HG02885 (cell line): ENCODE data around the gene CTDNEP1.
A peak's percentile ranks its signal among the peaks of the same experiment; 100 is the strongest.

Experiments
- ATAC-seq: cut with Tn5 transposase; IDR thresholded peaks from one replicate; pipeline ENCODE4 v1.9.1; 2021; ENCODE audit warnings: mild to moderate bottlenecking; ENCODE audit not compliant: unreplicated experiment, poor library complexity

Gene CTDNEP1

DNA sequence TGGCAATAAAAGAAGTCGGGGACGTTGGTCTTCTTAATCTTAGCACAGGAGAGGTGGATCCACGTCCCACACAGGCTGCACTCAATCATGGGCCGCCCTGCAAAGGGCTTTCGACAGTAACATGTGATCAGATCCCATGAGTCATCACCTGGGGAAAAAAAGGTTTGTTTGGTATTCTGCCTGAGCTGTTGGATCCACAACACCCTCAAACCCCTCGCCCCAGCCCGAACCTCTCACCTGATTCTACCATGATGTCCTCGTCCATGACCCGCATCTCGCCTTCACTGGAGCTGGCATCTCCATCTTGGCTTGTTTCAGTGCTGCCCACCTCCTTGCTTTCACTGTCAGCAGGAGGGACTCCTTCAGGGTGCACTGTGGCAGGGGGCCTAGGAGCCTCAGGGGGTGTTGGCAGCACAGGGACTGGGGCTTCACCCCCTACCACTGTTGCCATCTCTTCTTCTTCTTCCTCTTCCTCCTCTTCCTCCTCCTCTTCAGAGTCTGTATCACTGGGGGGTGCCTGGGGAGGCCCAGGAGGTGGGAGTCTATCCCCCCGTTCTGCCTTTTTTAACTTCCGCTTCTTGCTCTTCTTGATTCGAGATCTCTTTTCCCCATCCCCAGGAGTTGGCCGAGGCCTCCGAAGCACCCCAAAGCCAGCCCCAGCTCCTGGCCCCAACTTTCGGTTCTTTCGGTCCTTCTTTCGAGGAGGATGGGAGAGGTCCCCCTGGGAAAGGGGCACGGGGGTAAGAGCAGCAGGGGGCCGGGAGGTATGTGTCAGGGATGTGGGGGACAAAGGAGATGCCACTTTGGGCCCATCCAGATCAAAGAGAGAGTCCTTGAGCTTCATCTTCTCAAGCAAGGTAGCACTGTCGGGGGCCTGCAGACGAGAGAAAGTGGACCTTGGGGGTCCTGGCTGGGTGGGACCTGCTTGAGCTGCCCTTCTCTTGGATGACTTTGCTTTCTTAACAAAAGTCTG, 15.6 kb downstream of the CTDNEP1 start:
- no peak for ATAC-seq

- ATAC-seq: peak; percentile 65
These were observed 17.2 kb downstream of the CTDNEP1 start, which contains the start of gene DVL2 for GRCh38 chr17:7234083-7234951. TSS of gene DVL2 (minus strand) at chr17:7234517. CDS start at chr17:7234262, 255 bp downstream.

GRCh38 chr17:7233701-7234082, 17.8 kb downstream of the CTDNEP1 start:
- no peak for ATAC-seq

DNA sequence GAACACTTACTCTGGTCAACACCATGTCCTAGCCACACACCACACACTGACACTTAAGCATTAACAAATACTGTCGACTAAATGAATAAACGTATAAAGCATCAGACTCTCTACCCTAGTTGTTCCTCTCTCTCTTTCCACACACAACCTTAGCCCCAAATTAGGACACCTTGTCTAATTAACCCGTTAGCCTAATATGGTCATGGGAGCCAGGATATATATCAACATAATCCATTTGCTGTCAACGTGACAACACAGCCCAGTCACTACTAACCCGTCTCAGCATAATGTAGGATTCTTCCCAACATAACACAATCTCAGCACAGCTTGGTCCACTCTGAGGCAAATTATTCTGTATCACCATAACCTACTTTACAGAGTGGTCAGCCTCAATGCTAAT, 19.4 kb downstream of the CTDNEP1 start:
- no peak for ATAC-seq

DNA sequence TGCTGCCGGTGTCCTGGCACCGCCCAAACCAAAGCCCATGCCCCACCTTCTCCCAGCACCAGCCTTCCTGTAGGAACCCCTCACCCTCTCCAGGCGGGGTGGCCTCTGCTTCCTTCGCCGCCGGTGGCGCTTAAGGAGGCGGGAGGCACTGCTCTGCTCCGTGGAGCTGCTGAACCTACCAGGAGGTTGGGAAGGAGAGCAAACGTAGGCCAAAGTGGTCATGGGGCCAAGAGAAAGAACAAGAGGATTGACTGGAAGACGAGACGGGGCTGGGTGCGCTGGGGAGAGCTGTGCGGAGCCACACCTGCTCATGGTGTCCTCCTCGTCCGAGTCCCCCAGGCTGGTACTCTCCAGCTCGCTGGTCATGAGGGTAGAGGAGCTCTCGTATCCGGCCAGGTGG, 22.0 kb downstream of the CTDNEP1 start:
- ATAC-seq: no peak

GRCh38 chr17:7228920-7229319, 22.6 kb downstream of the CTDNEP1 start:
- ATAC-seq: no peak

- no peak for ATAC-seq
These were observed 24.5 kb downstream of the CTDNEP1 start for GRCh38 chr17:7226721-7227710.

GRCh38 chr17:7225711-7226331, 25.7 kb downstream of the CTDNEP1 start:
- ATAC-seq: no peak

- ATAC-seq: no peak
These were observed 26.8 kb downstream of the CTDNEP1 start for GRCh38 chr17:7224661-7225111.

- ATAC-seq: no peak
These were observed 27.4 kb downstream of the CTDNEP1 start for GRCh38 chr17:7224110-7224509.

- ATAC-seq: no peak
These were observed 28.2 kb downstream of the CTDNEP1 start for GRCh38 chr17:7223375-7223774.

DNA sequence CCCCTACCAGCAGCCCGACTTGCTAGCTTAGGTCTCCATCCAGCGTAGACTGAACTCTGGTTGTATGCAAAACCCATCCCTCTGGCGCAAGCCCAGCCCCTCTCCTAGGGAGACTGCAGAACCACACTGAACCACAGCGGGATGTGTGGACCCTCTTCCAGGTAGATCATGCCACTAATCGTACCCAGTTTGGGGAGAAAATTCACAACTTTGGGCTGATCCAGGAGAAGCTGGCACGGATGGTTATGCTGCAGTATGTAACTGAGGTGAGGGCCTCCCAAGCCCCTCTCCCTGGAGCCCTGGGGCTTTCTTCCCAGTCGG, 28.6 kb downstream of the CTDNEP1 start:
- ATAC-seq: no peak

DNA sequence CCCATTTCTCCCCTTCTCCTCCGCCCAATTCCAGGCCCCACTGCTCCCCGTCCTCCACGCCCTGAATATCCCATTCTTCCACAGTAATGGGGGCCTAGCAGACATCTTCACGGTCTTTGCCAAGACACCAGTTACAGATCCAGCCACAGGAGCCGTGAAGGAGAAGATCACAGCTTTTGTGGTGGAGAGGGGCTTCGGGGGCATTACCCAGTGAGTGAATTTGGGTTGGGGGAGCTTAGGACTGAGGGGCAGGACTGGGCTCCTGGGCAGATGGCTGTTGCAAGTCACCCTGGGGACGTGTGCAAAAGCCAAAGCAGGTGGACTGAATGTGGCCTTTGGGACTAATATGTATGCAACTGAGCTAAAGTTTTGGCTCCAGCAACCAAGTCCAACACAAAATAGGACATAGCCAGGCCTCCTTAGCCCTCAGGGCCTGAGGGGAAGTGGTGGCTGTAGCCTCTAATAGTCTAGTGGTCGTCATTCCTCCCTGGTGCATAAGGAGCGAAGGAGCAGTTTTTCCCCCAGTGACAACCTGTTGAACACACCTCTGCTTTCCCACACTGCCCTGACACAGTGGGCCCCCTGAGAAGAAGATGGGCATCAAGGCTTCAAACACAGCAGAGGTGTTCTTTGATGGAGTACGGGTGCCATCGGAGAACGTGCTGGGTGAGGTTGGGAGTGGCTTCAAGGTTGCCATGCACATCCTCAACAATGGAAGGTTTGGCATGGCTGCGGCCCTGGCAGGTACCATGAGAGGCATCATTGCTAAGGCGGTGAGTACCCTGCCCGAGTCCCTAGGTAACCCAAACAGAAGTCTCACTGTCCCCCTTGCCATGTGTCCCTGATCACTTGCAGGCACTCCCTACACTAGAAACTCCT, 29.2 kb downstream of the CTDNEP1 start:
- ATAC-seq: no peak

DNA sequence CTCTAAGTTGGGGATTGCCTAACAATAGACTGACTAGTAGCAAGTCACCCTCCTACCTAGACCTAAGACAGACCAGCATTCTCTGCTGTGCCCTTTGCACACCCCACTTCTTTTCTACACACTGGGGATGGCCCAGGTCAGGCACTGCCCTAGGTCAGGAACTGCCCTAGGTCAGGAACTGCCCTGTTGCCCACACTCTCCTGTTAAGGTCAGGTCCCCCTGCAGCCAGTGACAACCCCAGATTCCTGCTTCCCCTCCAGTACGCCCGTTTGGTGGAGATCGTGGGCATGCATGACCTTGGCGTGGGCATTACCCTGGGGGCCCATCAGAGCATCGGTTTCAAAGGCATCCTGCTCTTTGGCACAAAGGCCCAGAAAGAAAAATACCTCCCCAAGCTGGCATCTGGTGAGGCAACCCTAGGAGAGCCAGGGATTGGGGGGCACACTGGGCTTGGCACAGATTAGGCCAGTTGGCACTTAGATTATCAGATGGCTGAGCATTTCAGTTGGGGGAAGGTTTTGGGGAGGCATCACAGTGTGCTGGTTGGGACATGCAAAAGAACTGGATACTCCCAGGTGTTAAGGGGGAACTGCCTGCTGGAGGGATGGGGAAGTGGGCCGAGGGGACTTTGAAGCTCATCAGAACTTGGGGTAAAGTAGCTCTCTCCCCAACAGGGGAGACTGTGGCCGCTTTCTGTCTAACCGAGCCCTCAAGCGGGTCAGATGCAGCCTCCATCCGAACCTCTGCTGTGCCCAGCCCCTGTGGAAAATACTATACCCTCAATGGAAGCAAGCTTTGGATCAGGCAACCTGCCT, 30.0 kb downstream of the CTDNEP1 start:
- no peak for ATAC-seq

- ATAC-seq: no peak
These were observed 30.8 kb downstream of the CTDNEP1 start for GRCh38 chr17:7220593-7221277.

- peak; percentile 67 for ATAC-seq
These were observed 31.5 kb downstream of the CTDNEP1 start, which contains the start of the genes ACADVL and DLG4 for GRCh38 chr17:7219812-7220592. TSS of gene ACADVL (plus strand) at chr17:7219938. CDS start at chr17:7219985, 47 bp downstream. TSS of gene DLG4 (minus strand) at chr17:7219836.
